NCI-H1092 treated with DMSO at 0.1 percent for 48 hours (cell line): ENCODE results near the gene FGF9.
A peak's percentile ranks its signal among the peaks of the same experiment; 100 is the strongest.

Source experiments
- DNase-seq: peaks from one replicate; lab custom pipeline; 2025; lab: John Stamatoyannopoulos, UW

FGF9 gene

GRCh38 chr13:21710163-21710562, 39.3 kb downstream of the FGF9 start:
- no peak for DNase-seq

- no peak for DNase-seq
These were observed 46.9 kb downstream of the FGF9 start for GRCh38 chr13:21717817-21718216.

GRCh38 chr13:21719463-21719862, 48.6 kb downstream of the FGF9 start:
- DNase-seq = no peak

GRCh38 chr13:21723807-21724505, 53.1 kb downstream of the FGF9 start:
- peak; percentile 81 for DNase-seq

- no peak for DNase-seq
These were observed 59.5 kb downstream of the FGF9 start for GRCh38 chr13:21730186-21730880.

- no peak for DNase-seq
These were observed 62.8 kb downstream of the FGF9 start for GRCh38 chr13:21733475-21734263.

GRCh38 chr13:21734961-21735360, 64.1 kb downstream of the FGF9 start:
- DNase-seq = no peak

- DNase-seq = peak; percentile 70
These were observed 65.0 kb downstream of the FGF9 start for GRCh38 chr13:21735701-21736401.

- DNase-seq = no peak
These were observed 66.1 kb downstream of the FGF9 start for GRCh38 chr13:21736926-21737325.

GRCh38 chr13:21738630-21739029, 67.8 kb downstream of the FGF9 start:
- DNase-seq = no peak

- no peak for DNase-seq
These were observed 68.9 kb downstream of the FGF9 start for GRCh38 chr13:21739771-21740170.

- no peak for DNase-seq
These were observed 70.6 kb downstream of the FGF9 start for GRCh38 chr13:21741396-21741979.

GRCh38 chr13:21742096-21742495, 71.2 kb downstream of the FGF9 start:
- DNase-seq = no peak

- DNase-seq = no peak
These were observed 73.3 kb downstream of the FGF9 start for GRCh38 chr13:21744149-21744548.

GRCh38 chr13:21745307-21745706, 74.4 kb downstream of the FGF9 start:
- no peak for DNase-seq

GRCh38 chr13:21747456-21747855, 76.6 kb downstream of the FGF9 start:
- DNase-seq = no peak

GRCh38 chr13:21748166-21748565, 77.3 kb downstream of the FGF9 start:
- DNase-seq = no peak

- no peak for DNase-seq
These were observed 78.5 kb downstream of the FGF9 start for GRCh38 chr13:21749410-21749809.

- no peak for DNase-seq
These were observed 81.6 kb downstream of the FGF9 start for GRCh38 chr13:21752501-21752900.

GRCh38 chr13:21753117-21753729, 82.3 kb downstream of the FGF9 start:
- no peak for DNase-seq
